Type B pancreatic cell (in vitro differentiated cells): Measurements from ENCODE around the gene NFKBIL1. TPM values are rescaled to one million over a fixed set of nuclear protein-coding genes. Genes with fewer than 3 reads are reported as not detected.

Source experiments
- DNase-seq: peaks from one replicate; pipeline ENCODE4 v3.0.0; 2021; ENCODE audit warnings: mixed read lengths; ENCODE audit not compliant: unreplicated experiment; ENCODE audit errors: extremely low spot score
- H3K27ac Mint-ChIP-seq: 2 replicates; pipeline ENCODE4 v1.8.0; 2021; ENCODE audit warnings: mild to moderate bottlenecking, mixed read lengths
- H3K27me3 Mint-ChIP-seq: 2 replicates; pipeline ENCODE4 v1.8.0; 2021; ENCODE audit warnings: mixed read lengths
- H3K36me3 Mint-ChIP-seq: 2 replicates; pipeline ENCODE4 v1.8.0; 2021; ENCODE audit warnings: mixed read lengths
- H3K4me1 Mint-ChIP-seq: one replicate; pipeline ENCODE4 v1.8.0; 2021; ENCODE audit warnings: mixed read lengths; ENCODE audit not compliant: unreplicated experiment
- H3K4me3 Mint-ChIP-seq: 2 replicates; pipeline ENCODE4 v1.8.0; 2021; ENCODE audit warnings: mild to moderate bottlenecking, mixed read lengths
- H3K9me3 Mint-ChIP-seq: 2 replicates; pipeline ENCODE4 v1.8.0; 2021; ENCODE audit warnings: mixed read lengths
- total RNA-seq: library from RNA; stranded (reverse); gene quantifications from 2 replicates; pipeline ENCODE4 v1.2.1, GENCODE V29; 2021; ENCODE audit warnings: low replicate concordance
- TF ChIP-seq, protein P1 (sequence below): fragments of 200-600 bp; sonication (generic); conservative IDR thresholded peaks from 2 replicates; pipeline ENCODE4 v1.5.0; 2021; ENCODE audit warnings: antibody characterized with exemption, mild to moderate bottlenecking

Gene NFKBIL1
- total RNA-seq, 1 donor from 2014 or later = 24.2 TPM

DNA sequence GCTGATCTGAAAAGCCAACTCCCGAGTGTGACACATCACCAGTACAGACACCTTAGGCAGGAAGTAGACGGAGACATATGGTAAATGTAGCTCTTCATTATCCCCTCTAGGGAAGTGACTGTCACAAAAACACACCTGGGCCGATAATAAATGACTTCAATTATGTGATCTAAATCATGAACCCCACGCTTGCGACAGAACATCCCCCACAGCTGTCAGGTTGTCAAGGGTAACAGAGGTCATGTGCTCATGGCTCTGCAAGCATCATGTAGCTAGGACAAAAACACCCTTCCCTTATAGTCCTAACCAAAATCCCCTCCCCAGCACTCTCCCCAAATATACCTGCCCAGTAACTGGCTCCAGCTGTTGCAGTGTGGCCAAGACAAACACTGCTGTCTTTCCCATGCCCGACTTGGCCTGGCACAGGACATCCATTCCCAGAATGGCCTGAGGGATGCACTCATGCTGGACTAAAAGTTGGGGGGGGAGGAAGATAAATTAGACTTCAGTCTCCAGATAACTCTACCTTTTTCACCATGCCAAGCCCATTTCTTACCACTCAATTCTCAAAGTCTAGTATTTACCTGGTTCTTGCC is 8.5 kb upstream of the NFKBIL1 start:
- Mint-ChIP-seq H3K27me3 (no peaks in the 10 kb centered on the region), H3K27ac (peak overlapping the region; percentile 52), H3K4me1 (peaks cover 21% of the 10 kb centered on the region), H3K36me3 (peaks cover 48% of the 10 kb centered on the region), H3K9me3 (no peaks in the 10 kb centered on the region), H3K4me3 (peak overlapping the region; percentile 99)
- TF ChIP-seq, protein P1, sequence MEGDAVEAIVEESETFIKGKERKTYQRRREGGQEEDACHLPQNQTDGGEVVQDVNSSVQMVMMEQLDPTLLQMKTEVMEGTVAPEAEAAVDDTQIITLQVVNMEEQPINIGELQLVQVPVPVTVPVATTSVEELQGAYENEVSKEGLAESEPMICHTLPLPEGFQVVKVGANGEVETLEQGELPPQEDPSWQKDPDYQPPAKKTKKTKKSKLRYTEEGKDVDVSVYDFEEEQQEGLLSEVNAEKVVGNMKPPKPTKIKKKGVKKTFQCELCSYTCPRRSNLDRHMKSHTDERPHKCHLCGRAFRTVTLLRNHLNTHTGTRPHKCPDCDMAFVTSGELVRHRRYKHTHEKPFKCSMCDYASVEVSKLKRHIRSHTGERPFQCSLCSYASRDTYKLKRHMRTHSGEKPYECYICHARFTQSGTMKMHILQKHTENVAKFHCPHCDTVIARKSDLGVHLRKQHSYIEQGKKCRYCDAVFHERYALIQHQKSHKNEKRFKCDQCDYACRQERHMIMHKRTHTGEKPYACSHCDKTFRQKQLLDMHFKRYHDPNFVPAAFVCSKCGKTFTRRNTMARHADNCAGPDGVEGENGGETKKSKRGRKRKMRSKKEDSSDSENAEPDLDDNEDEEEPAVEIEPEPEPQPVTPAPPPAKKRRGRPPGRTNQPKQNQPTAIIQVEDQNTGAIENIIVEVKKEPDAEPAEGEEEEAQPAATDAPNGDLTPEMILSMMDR = no peak
- DNase-seq = no peak

DNA sequence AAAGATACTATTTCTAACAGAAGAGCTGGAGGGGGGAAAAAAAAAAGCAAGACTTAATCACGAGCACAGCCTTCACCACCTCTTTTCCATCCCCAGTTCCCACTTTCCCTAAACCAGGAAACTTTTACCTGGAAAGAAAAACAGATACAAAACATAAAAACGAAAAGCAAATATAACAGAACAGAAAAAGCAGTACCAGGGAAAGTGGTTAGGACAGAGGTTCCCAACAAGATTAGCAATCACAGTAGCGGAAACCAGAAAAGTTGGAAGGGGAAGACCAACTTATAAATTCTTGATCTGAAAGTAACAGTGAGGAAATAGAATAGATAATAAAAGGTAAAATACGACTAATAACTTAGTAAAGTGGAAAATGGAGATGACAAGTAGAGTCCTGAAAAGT is 6.8 kb upstream of the NFKBIL1 start:
- peak overlapping the region; percentile 99 for H3K27ac Mint-ChIP-seq
- no peaks in the 10 kb centered on the region for H3K9me3 Mint-ChIP-seq
- peaks cover 22% of the 10 kb centered on the region for H3K4me1 Mint-ChIP-seq
- TF ChIP-seq, protein P1 = no peak
- H3K27me3 Mint-ChIP-seq = no peaks in the 10 kb centered on the region
- peak overlapping the region; percentile 99 for H3K4me3 Mint-ChIP-seq
- peaks cover 40% of the 10 kb centered on the region for H3K36me3 Mint-ChIP-seq
- no peak for DNase-seq

DNA sequence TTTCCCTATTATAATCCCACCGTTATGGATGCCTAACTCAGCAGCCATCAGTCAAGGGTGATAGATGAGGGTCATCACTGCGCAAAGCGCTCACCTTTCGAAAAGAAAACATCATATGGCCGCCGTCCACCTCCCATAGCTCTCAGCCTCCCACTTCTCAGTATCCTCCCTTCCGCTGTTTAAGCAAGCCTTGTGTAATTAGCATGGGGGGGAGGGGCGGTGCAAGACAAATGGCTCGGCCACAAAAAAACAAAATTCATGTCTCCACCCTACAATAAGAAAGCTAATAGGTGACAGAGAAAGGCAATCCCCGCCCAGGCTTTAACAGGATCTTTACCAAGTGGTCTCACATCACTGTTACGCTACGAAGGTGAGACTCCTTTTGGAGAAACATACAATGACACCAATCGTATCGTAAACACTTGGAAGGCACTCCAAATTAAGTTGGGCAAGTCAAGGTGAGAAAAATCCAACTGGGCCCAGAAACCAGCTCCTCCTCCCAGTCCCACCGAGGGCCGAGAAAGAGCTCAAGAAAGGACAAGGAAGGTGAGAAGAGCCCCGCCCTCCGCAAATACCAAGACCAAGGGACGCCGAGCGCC is 6.2 kb upstream of the NFKBIL1 start:
- peaks cover 27% of the 10 kb centered on the region for H3K4me1 Mint-ChIP-seq
- H3K27me3 Mint-ChIP-seq = no peaks in the 10 kb centered on the region
- TF ChIP-seq, protein P1 = no peak
- DNase-seq = no peak
- H3K36me3 Mint-ChIP-seq = peaks cover 35% of the 10 kb centered on the region
- H3K9me3 Mint-ChIP-seq = no peaks in the 10 kb centered on the region
- peak overlapping the region; percentile 99 for H3K27ac Mint-ChIP-seq
- peak overlapping the region; percentile 99 for H3K4me3 Mint-ChIP-seq

DNA sequence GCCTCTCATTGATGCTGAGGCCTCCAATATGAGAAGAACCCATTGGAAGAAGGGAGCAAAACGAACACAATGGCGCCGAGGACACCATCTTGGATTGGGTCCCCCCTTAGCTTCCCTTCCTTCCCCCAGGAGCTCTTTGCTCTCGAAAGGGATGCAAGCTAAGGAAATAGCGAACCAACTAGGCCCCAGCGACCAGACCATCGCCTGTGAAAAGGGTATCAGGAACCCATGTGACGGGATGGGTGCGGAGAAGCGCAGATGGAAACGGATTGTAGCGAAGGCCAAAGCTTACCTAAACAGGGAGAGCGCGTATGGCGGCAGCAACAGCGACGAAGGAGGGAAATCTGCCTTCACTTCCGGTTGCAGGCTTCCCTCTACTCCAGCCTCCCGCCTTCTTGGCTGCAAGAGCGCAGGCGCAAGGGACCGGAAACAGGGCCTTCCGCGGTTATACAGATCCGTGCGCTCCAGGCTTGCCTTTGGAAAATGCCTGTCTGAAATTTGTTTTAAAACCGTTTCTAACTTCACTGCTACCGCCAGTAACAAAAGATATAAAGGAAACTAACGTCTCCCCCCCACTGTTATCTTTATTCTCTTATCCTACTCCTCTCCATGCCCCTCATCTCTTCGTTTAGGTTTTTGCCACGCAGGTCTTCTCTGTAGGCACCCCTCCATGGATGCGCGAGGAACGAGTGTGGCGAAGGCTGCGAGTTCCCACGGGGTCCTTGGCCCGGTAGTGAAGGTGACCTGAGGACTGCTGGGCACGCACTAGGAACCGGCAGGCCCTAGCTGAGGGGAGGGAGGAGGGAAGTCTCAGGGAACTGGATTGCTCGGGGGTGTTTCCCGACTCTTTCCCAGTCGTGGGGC is 5.5 kb upstream of the NFKBIL1 start, which contains the start of gene DDX39B:
Gene DDX39B, minus strand, starts transcription at position 346 of the 864 bp plus-strand sequence. CDS start 1,471 bp downstream, outside the sequence.
- Mint-ChIP-seq H3K4me1 (peaks cover 33% of the 10 kb centered on the region), H3K27me3 (no peaks in the 10 kb centered on the region), H3K4me3 (peak within 1 kb of the TSS; percentile 99), H3K36me3 (peaks cover 30% of the 10 kb centered on the region), H3K9me3 (no peaks in the 10 kb centered on the region), H3K27ac (peak within 1 kb of the TSS; percentile 99)
- TF ChIP-seq, protein P1 = no peak
- DNase-seq = peak; percentile 93

DNA sequence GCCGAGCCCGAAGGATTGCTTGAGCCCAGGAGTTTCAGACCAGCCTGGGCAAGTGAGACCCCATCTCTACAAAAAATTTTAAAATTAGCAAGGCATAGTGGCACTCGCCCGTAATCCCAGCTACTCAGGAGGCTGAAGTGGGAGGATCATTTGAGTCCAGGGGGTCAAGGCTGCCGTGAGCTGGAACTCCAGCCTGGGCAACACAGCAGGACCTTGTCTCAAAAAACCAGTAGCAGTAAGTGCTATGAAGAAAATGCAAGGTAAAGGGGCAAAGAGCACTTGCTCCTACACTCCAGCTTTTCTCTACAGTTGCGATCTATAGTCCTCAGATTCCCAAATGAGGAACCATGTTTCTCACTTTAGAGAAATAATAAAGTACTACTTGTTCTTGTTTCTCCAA is 3.8 kb upstream of the NFKBIL1 start:
- Mint-ChIP-seq H3K27me3 (no peaks in the 10 kb centered on the region), H3K4me3 (no peak overlapping the region), H3K27ac (no peak overlapping the region), H3K4me1 (peaks cover 30% of the 10 kb centered on the region), H3K9me3 (no peaks in the 10 kb centered on the region), H3K36me3 (peaks cover 25% of the 10 kb centered on the region)
- TF ChIP-seq, protein P1 = no peak
- DNase-seq = no peak
